ENCODE measurements around the gene LIPG.

GRCh38 chr18:49519101-49519971 lies 42.5 kb upstream of the LIPG start:
- TF ChIP-seq POLR2AphosphoS5 (IDR thresholded peaks at IDR 0.05) (no peak), CTCF (IDR thresholded peaks at IDR 0.05 in 8 of 11, conservative IDR thresholded peaks at IDR 0.05 in 3 of 11) (no peak)
